ENCODE data around the gene ITGA5.

Gene ITGA5

GRCh38 chr12:54352891-54353874, 65.9 kb downstream of the ITGA5 start:
- DNase-seq (ENCODE audit: low spot score): no peak

- no peak for DNase-seq (ENCODE audit: low spot score)
Observed at GRCh38 chr12:54352022-54352531, 67.0 kb downstream of the ITGA5 start.

GRCh38 chr12:54351341-54351740, 67.7 kb downstream of the ITGA5 start:
- DNase-seq (ENCODE audit: low spot score): no peak

- no peak for DNase-seq (ENCODE audit: low spot score)
Observed at GRCh38 chr12:54350743-54351142, 68.3 kb downstream of the ITGA5 start.

- DNase-seq (ENCODE audit: low spot score): no peak
Observed at GRCh38 chr12:54349679-54350078, 69.4 kb downstream of the ITGA5 start.

- DNase-seq (ENCODE audit: low spot score): no peak
Observed at GRCh38 chr12:54349036-54349435, 70.0 kb downstream of the ITGA5 start.
